ENCODE results near the gene CMTM1.

DNA sequence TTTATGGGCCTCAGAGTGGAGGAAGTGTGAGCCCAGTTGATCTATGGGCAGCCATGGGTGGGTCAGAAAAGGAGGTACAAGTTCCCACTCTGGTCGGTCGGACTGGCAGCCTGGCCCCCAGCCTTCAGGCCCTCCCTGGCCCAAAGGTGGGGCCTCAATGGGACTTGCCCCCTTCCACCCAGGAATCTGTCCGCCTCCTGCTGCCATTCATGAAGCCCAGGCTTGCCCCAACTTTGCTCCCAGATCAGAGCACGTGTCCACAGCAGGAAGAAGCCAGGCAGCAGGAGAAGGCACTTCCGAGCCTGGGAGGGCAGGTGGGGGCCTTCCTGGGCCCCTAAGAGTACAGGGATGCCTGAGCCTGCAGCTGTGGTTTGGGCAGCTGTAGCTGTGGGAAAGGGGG is 35.2 kb downstream of the CMTM1 start:
- TF ChIP-seq GATA3 (IDR thresholded peaks at IDR 0.05; ENCODE audit: low read depth, low read length) (no peak), GATA2 (IDR thresholded peaks at IDR 0.05; ENCODE audit: low read depth, low read length) (no peak)
